Midbrain (tissue), 1 donor: ENCODE measurements around the gene KRTAP2-3.
"Not testable (repeated sequence)": the region's sequence is repeated elsewhere in the genome, so short reads cannot be mapped to it uniquely, and the experiment has no call there.

Source experiments
- DNase-seq: peaks from one replicate; lab custom pipeline; 2025; lab: John Stamatoyannopoulos, UW

The KRTAP2-3 gene

GRCh38 chr17:41067281-41067680, 7.4 kb upstream of the KRTAP2-3 start:
- no peak for DNase-seq

- no peak for DNase-seq
Observed at GRCh38 chr17:41065829-41066624, 6.1 kb upstream of the KRTAP2-3 start, which contains the start of gene KRTAP2-4. KRTAP2-4 (minus strand) TSS chr17:41065879; CDS start chr17:41065845, 34 bp downstream.

GRCh38 chr17:41065016-41065689, 5.2 kb upstream of the KRTAP2-3 start:
- not testable (repeated sequence) for DNase-seq

- no peak for DNase-seq
Observed at GRCh38 chr17:41064301-41064700, 4.4 kb upstream of the KRTAP2-3 start.

GRCh38 chr17:41063449-41063848, 3.5 kb upstream of the KRTAP2-3 start:
- no peak for DNase-seq

GRCh38 chr17:41061964-41062363, 2.0 kb upstream of the KRTAP2-3 start:
- DNase-seq = no peak

- DNase-seq = not testable (repeated sequence)
Observed at GRCh38 chr17:41059276-41060051, 450 bp downstream of the KRTAP2-3 start.

- no peak for DNase-seq
Observed at GRCh38 chr17:41058741-41059140, 1.2 kb downstream of the KRTAP2-3 start.

GRCh38 chr17:41057547-41057946, 2.4 kb downstream of the KRTAP2-3 start:
- DNase-seq = no peak

- not testable (repeated sequence) for DNase-seq
Observed at GRCh38 chr17:41055130-41055529, 4.8 kb downstream of the KRTAP2-3 start, which contains the start of gene KRTAP2-2. KRTAP2-2 (minus strand) TSS chr17:41055230; CDS start chr17:41055211, 19 bp downstream.

- DNase-seq = not testable (repeated sequence)
Observed at GRCh38 chr17:41054556-41054955, 5.4 kb downstream of the KRTAP2-3 start.

- DNase-seq = no peak
Observed at GRCh38 chr17:41054025-41054424, 5.9 kb downstream of the KRTAP2-3 start.

GRCh38 chr17:41052566-41052965, 7.3 kb downstream of the KRTAP2-3 start:
- DNase-seq = no peak

- no peak for DNase-seq
Observed at GRCh38 chr17:41049110-41049509, 10.8 kb downstream of the KRTAP2-3 start.

- DNase-seq = no peak
Observed at GRCh38 chr17:41048441-41048840, 11.5 kb downstream of the KRTAP2-3 start.

GRCh38 chr17:41046735-41047465, 13.0 kb downstream of the KRTAP2-3 start, which contains the start of gene KRTAP2-1:
KRTAP2-1 (minus strand) TSS chr17:41047316; CDS start chr17:41047267, 49 bp downstream.
- DNase-seq = not testable (repeated sequence)

- no peak for DNase-seq
Observed at GRCh38 chr17:41042953-41043352, 17.0 kb downstream of the KRTAP2-3 start.

GRCh38 chr17:41040783-41041571, 18.9 kb downstream of the KRTAP2-3 start, which contains the start of gene KRTAP1-1:
KRTAP1-1 (minus strand) TSS chr17:41041450; CDS start chr17:41041397, 53 bp downstream.
- DNase-seq = not testable (repeated sequence)

GRCh38 chr17:41037853-41038350, 22.0 kb downstream of the KRTAP2-3 start:
- no peak for DNase-seq

GRCh38 chr17:41034346-41034935, 25.5 kb downstream of the KRTAP2-3 start, which contains the start of gene KRTAP1-3:
KRTAP1-3 (minus strand) TSS chr17:41034874; CDS start chr17:41034821, 53 bp downstream.
- not testable (repeated sequence) for DNase-seq
